NCI-H69 (cell line): ENCODE results near the gene UVRAG.

Experiments
- DNase-seq: peaks from one replicate; lab custom pipeline; 2025; lab: John Stamatoyannopoulos, UW

UVRAG gene

DNA sequence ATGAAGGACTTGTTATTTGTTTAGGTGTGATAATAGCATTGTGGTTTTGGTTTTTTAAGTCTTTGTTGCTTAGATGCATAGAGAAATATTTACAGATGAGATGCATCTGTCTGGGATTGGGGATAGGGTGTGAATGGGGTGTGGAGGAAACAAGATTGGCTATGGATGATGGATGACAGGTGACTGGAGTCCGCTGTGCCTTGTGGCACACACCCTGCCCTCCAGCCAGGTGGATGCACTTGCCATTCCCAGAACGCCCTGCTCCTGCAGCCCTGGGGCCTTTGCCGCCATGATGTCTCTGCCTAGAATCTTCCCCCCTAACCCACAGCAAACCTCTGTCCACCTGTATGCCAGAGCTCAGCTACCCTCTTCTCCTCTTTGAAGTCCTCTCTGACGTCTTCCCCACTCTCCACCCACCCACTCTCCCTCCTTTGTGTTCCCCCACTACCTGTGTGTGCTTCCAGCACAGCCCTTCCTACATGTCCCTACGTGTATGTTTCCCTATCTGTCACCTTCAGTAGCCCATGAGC is 336.6 kb downstream of the UVRAG start:
- peak; percentile 97 for DNase-seq

DNA sequence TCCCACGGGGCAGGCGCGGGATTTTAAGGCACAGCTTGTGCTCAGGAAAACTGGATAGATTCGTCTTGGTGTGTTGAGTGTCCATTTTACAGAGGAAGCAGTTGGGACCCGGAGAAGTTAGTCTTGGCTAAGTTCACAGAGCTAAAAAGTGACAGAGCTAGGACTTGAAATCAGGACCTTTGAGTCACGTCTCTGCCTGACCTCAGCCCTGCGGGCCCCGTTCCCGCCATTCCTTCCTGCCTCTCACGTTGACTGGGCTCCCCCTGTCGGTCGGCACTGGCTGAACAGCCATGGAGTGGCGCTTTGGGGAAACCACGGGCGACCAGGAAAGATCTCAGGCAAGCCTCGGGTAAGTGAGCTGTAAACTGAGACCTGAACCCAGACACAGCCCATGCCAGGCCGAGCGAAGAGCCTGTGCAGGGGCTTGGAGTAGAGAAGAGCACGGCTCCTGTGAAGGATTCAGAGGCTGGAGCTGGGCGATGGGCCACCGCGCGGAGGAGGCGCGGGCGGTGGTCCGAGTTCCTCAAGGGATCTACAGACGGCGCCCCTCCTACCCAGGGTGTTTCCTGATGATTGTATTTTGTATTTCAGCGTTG is 337.2 kb downstream of the UVRAG start:
- peak; percentile 64 for DNase-seq

DNA sequence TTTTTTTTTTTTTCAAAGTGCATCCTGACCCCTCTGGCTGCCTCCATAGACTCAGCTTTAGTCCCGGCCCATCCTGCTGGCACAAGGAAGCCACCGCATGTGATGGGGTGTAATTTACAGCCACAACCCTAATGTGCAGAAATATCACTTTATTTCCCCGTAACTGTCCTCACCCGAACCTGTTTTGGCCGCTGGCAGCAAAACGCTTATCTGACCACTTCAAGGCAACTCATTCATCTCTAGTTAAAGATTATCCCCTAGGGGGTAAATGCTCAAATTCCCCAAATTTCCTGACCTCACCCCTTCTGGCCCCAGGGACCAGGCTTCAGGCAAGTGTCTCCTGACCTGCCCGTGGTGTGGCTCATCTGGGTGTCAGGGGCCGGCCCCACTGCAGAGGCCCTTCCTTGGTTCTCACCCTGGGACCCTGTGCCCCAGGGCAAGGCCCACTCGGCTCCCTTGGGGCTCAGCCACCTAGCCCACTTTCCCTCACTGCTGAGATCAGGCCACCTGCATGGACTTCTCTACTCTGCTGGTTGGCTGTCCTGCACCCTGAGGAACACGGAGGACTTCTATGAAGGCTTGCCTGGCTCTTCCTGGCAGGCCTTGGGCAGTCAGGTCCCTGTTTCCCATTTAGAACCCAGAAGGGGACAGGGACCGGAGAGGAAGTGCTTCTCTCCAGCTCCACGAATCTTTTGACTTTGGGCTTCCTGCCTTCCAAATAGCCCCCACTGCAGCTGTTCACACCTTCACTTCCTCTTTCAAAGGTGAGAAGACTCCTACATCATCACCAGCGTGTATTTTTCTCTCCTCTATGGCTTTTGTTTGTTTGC is 337.9 kb downstream of the UVRAG start:
- DNase-seq, result peak; percentile 56

DNA sequence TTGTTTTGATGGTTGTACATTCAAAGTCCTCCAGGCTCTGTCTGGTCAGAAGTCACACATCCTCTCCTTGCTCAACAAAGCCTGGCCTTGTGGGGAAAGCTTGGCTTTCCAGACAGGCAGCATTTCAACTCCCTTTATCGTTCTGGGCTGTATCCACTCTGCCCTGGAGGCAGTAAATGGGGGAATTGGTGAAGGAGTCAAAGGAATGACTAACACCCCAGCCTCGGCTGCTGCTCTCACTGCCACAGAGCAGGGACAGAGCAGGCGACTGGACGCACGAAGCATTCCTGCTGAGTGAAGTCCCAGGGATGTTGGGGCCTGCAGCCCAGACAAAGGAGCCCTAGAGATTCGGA is 338.5 kb downstream of the UVRAG start:
- DNase-seq, result no peak

DNA sequence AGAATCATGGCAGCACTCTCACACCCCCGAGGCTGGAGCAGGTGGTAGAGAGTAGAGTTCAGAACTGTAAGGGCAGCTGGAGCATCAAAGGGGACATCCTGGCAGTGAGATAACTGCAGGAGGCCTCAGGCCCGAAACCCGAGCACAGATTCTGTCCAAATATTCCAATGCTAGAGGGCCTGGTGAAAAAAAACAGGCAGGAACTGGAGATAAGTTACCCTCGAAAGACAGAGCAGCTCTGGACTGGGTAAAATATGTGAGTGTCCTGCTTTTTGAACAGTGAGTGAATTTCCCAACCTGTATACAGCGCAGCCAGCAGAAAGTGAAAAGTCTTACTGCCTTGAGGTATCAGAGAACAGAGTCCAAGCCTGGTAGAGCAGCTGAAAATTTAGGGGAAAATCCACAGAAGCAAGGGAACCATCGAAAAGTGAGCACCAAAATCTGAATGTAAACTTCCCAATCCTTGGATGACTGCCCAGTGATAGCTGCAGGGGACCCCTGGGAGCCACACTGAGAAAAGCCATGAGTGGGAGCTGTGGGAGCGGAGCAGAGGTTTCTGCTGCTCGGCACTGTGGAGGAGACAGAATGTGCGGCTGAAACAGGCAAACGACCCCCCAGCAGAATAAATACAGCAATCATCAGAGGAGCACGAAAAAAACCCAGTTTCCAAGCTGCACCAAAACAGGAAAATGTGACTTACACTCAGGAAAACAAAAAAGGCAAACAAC is 340.7 kb downstream of the UVRAG start:
- peak; percentile 42 for DNase-seq

DNA sequence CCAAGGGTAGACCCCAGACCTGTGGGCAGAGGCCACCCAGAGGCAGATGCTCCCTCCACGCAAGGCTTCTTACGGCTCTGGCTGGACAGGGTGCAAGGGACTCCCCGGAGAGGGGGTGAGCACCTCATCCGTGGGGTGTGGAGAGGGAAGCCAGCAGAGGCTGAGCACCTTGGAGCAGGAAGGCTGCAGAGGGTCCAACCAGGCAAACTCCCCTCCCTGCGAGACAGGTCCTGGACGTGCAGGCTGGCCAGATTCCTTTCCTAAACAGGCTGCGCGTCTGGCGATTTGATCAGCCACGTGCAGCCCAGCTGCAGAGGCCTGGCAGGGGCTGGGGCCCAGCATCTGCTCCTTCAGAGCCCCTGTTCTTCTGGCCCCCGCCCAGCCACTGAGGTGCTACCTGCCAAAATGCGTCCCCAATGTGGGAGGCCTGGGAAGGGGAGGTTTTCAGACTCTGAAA is 342.0 kb downstream of the UVRAG start:
- DNase-seq, result no peak

DNA sequence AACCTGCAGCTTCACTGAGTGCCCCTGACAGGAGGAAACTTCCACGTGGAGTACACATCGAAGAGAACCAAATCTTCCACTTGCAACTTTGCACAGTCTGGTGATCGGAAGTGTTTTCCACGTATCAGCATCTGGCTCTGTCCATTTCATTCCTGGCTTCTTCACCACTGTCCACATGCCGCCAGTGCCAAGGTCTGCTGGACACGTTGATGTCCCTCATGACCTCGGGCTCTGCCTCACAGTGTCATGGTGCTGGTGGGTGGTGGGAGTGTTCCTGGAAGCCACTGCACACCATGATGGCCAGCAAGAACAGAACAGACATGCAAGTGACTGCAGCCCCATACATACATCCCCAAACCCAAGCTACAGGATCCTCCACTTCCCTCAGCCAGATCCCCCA is 342.9 kb downstream of the UVRAG start:
- DNase-seq, result no peak

DNA sequence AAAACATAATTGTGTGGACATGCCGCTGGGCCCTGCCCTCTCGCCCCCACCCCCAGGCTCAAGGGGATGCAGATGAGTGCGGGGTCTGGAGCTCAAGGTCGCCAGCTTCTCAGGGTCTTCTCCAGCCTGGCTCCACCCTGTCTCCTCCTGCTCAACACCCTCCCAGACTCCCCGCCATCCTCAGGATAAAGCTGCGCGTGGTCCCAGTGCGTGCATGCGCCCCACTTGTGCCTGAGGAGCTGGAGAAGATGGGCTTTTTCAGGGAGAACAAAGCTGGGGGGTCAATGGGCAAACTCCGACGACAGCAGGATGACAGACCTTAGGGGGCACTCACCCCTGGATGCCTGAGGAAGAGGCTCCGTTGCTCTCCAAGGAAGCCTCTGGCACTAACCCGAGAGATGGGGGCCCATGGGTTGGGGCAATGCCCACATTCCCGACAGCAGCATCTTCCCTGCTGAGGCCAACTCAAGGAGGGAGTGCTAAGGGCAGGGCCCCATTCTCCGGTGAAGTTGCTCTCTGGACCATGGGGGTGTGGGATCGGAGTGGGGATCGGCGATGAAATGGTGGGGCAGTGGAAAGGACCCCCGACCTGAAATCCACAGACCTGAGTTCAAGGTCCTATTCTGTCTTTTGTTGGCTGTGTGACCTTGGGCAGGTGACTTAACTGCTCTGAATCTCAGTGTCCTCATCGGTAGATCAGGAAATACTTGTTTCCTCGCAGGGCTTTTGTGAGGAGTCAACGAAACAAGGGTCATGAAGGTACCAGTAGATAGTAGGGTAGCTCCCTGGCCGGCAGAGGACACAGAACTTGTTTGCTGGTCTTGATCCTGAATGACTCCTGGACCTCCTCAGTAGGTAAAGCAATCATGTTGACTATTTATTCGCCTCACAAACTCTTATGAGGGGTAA is 343.6 kb downstream of the UVRAG start:
- no peak for DNase-seq

- peak; percentile 28 for DNase-seq
These were observed 344.4 kb downstream of the UVRAG start for GRCh38 chr11:76159303-76159937.

DNA sequence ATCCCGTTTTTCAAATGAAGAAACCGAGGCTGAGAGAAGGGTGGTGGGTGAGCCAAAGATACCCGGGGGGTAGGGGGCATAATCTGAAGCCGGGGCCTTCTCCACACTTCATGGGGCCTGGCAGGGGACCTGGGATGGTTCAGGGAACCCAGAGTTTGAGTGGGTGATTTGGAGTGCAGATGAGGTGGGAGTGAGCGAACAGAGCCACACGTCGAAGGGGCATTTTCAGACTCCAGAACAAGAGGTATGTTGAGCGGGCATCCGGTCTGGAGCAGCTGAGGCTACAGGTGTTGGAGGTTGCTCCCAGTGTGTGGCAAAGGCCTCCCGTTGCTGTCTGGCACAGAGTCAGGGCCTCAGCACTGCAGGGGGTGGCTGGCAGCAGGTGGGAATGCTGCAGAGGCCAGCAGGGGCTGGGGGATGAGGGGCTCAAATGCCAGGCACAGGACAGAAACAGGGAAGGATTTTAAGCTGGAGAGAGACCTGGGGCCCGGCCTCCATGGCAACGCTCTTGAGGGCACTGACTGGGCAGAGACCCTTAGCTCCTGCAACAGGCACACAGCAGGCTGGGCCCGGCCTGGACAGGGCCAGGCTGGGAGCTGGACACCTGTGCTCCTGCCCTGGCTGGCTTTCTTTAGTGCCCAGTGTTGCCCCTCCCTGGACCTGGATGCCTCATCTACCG is 345.1 kb downstream of the UVRAG start:
- peak; percentile 94 for DNase-seq

DNA sequence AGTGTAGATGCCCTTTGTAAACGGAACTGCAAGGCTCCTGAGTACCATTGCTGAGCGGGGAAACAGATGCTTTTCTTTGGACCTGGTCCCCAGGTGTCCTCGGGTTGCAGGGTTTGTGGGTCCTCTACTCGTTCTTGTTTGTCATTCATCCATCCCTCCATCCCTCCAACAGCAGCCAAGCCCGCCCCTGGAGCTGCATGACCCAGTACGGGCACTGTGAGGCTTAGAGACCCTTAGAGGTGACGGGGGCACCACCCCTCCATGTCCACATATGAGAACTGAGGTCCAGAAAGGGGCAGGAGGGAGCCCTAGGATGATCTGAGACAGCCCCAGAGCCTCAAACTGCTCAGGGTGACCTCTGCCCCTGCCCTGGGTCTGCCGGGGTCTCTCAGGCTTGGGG is 345.8 kb downstream of the UVRAG start:
- DNase-seq, result no peak

DNA sequence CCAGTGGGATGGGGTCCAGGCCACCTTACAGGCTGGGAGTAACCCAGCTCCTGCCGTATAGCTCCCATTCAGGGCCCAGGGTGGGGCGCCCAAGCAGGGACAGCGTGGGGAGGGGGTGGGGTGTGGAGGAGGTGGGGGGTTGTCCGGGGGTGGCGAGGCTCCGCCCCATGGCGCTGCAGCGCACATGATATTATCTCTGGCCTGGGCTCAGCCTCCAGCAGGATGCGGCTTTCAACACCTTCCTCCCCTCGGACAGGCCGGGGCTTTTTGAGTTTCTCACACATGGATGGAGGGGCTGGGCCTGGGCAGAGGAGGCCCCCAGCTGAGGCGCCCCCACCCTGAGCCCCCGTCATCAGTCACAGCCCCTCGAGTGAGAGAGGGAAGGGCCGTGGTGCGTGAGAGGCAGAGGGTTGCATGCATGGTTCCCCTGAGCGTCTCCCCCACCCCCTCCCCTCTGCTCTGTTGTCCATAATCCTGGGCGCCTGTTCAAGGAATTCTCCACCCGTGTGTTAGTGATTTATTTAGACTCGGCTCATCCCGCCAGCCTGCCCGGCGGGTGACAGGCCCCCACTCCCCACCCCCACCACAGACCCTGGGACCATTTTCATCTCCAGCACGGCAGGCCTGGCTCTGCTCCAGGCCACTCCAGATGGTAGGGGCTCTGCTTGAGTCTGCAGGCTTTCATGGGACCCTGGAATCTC is 346.4 kb downstream of the UVRAG start:
- peak; percentile 90 for DNase-seq

GRCh38 chr11:76162336-76163288 is 347.6 kb downstream of the UVRAG start:
- peak; percentile 66 for DNase-seq

DNA sequence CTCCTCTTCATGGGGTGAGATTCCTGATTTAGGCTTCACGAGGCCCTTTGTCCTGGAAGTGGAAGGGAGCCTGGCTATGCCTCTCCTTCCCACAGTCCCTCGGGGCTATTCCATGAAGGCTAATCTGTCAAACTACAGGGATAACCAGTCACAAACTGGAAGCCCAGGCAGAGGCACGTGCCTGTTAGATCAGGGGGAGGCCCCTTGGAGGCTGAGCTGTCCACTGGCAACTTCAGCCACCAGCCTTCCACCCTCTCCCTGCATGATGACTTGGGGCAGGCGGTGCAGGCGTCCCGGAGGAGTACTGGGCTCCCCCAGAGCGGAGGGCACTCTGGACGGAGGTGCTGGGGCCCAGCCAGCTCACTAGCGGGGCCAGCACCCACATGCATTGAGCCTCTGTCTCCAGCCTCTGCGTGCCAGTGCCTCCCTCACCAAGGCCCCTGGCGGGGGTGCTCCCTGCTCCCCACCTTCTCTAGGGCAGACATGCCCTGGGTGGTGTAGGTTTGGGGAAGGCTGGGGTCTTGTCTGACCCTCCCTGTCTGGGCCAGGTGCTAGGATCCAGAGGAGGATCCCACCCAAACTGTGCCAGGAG is 348.4 kb downstream of the UVRAG start:
- no peak for DNase-seq

DNA sequence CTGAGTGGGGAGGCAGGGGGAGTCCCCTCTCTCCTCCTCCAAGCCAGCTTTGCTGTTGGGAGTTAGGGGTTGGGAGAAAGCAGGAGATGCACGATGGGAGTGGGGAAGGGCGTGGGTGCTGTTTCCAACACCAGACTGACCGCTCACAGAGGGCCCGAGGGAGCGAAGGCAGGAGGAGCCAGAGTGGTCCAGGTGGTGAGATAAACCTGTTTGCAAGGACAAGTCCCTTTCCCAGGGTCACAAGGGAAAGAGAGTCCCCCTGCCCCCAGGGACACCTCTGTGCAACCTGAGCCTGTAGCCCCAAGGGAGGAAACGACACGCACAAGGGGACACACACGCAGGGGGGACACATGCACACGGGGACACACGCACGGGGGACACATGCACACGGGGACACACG is 349.1 kb downstream of the UVRAG start:
- DNase-seq, result no peak

GRCh38 chr11:76164861-76165751 is 350.1 kb downstream of the UVRAG start:
- DNase-seq, result no peak

DNA sequence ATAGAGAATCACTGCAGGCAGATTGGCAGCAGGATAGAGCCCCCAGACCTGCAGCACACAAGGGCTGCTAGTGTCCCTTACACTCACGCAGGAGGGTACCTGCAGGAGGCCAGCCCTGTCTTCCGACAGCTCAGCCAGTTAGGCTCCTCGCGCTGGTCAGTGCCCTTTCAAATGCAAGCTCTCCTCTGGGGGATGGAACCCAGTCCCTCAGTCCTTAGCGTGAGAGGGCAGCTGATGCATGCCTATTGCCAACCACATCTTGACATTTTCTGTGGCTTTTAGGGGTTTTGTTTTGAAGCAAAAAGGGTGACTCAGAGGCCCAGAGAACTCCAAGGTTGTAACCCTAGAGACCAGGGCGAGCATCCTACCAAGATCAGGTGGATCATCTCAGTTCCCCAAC is 351.3 kb downstream of the UVRAG start:
- DNase-seq, result no peak
